GM18526 (cell line): Measurements from ENCODE around the gene CD302.

Experiments used
- POLR2A ChIP-seq: IDR thresholded peaks from 3 replicates; pipeline ENCODE4 v1.6.1; 2011; ENCODE audit not compliant: insufficient read length; ENCODE audit errors: extremely low read depth

The CD302 gene

DNA sequence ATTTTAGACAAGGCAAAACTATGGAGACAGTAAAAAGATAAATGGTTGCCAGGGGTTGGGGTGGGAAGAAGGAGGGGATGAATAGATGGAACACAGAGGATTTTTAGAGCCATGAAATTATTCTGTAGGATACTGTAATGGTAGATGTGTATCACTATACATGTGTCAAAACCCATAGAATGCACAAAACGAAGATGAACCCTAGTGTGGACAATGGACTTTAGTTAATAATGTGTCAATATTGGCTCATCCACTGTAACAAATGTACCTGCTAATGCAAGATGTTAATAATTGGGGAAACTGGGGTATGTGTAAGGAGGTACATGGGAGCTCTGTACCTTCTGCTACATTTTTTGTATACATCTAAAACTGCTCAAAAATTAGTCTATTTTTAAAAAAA is 1.8 kb upstream of the CD302 start:
- no peak for TF ChIP-seq POLR2A

GRCh38 chr2:159798376-159798725 is 343 bp upstream of the CD302 start:
- no peak for TF ChIP-seq POLR2A

DNA sequence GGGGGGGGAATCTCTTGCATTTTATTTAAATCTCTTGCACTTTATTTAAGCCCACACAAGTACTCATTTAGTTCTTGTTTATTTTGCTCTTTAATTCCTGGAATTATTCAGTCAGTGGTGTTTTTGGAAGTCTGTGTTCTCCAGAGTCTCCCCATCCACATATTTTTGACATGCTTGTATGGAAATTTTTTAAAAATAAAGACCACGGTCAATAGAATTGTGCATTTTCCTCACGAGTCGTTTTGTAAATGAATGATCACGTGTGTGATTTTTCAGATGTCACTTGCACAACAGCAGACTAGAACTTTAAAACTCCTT is 824 bp downstream of the CD302 start:
- no peak for TF ChIP-seq POLR2A

GRCh38 chr2:159795841-159796690 is 1.9 kb downstream of the CD302 start:
- TF ChIP-seq POLR2A, result no peak

- TF ChIP-seq POLR2A, result no peak
These were observed 4.7 kb downstream of the CD302 start for GRCh38 chr2:159793326-159793725.

DNA sequence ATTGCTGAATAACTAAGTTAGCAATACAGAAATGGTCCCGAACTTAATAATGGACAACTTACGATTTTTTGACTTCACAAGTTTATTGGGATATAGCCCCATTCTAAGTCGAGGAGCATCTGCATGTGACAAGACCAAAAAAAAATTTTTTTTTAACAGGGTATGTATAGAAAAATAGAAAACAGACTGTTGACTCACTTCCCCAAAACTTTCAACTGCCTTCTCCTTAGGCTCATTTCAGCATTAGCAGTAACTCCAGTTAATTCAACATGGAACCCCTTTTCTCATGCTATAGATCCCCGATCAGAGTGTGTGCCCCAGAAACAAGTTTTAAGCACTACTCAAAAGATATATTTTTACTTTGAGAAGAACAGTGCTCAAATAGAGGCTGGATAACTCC is 5.4 kb downstream of the CD302 start:
- TF ChIP-seq POLR2A, result no peak

- no peak for TF ChIP-seq POLR2A
These were observed 6.0 kb downstream of the CD302 start for GRCh38 chr2:159792036-159792435.

GRCh38 chr2:159790323-159790722 is 7.7 kb downstream of the CD302 start:
- no peak for TF ChIP-seq POLR2A

- TF ChIP-seq POLR2A, result no peak
These were observed 9.8 kb downstream of the CD302 start for GRCh38 chr2:159788253-159788652.

DNA sequence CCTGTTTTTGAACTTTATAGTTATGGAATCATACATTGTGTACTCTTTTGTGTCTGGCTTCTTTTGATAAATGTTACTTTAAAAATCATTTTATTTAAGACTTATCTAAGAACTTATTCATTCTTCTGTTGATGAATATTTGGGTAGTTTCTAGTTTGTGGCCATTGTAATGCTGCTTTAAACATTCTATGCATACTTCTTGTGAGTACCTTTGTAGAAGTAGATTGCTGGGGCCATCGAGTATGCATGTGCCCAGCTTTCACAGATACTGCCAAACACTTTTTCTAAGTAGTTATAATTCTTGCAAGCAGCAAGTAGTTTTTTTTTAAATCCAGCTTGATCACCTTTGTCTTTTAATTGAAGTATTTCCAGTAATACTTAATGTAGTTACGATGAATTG is 11.1 kb downstream of the CD302 start:
- no peak for TF ChIP-seq POLR2A

DNA sequence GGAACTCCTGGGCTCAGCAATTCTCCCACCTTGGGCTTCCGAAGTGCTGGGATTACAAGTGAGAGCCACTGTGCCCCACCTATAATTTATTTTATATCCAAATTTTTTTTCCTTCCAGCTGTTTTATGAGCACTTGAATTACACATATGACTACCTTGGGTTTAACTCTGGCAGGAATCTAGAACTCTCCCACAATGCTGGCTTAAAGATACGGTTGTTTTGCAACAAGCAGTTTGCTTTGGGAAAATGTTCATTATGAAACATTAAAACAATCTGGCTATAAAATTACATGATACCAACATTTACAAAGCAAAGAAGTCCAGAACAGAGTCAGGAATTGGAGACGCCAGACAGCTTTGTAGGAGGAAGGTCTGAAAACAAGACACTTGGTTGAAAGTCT is 12.8 kb downstream of the CD302 start:
- no peak for TF ChIP-seq POLR2A

GRCh38 chr2:159783556-159783955 is 14.5 kb downstream of the CD302 start:
- TF ChIP-seq POLR2A, result no peak

GRCh38 chr2:159776321-159776720 is 21.7 kb downstream of the CD302 start:
- TF ChIP-seq POLR2A, result no peak

- no peak for TF ChIP-seq POLR2A
These were observed 23.0 kb downstream of the CD302 start for GRCh38 chr2:159775021-159775420.

DNA sequence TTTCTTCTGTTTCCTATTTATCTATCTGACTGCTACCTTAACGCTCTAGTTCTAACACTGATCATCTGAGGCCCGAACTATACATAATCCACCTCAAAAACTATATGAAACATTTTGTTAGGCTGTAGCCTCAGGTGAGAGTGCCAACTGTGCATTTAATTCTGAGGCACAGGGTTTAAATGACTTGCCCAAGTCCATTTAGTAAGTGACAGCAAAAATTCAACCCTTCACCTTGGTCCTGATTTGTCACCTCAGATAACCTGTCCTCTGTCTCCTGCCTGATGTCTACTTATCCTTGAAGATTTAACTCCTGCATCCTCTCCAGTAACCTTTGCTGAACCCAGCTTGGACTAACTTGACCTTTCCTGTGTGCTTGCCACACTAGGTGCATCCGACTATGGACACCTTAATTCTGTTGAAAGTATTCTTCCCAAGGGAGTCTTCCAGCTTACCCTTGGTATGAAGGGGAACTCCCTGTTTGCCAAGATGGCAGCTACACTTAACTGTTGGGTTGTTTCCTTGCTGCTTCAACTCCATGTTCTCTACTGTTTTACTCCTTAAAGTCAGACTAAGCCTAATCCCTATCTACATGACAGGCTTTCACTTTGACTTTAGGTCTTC is 23.5 kb downstream of the CD302 start:
- no peak for TF ChIP-seq POLR2A

DNA sequence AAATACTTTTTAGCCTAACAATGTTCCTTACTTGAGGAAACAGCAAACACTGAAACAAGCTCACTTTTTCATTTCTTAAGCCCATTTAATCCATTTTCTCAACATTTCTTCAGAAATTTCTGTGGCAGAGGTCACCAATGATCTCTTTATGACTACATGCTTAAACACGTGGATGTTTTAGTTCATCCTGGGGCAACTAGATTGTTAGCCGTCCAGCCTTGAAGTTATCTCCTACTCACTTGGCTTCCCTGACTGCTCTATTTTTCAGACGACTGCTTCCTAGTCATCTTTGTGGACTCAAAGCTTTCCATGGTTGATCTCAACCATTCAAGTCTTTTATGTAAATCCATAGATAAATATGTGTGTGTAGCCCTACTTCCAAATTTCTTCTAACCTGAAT is 24.1 kb downstream of the CD302 start:
- no peak for TF ChIP-seq POLR2A

DNA sequence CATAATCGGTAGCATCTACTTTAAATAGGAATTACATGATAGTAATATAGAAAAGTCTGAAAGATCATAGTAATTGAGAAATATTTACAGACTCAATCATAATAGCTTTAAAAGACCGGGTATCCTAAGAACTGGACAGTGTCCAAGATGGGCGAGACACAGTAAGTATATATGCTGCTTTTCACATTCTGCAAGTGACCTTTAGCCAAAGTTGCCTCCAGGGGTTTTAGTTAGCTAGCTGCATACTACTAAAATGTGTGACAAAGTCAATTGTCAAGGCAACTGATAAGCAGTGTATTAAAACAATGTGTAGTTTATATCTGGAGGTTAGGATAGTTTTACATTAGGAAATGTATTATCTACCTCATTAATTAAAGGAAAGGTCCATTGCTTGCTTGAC is 24.6 kb downstream of the CD302 start:
- no peak for TF ChIP-seq POLR2A
